Glomerular endothelial cell (primary cell): ENCODE measurements around the gene CLIC3. TPM values are rescaled to one million over a fixed set of nuclear protein-coding genes. Genes with fewer than 3 reads are reported as not detected.

Experiments used
- DNase-seq: peaks from one replicate; pipeline ENCODE4 v3.0.0-alpha.2; 2011; ENCODE audit warnings: low read depth, low spot score; ENCODE audit errors: extremely low read depth
- total RNA-seq: library from RNA; depleted of rRNA; stranded (reverse); fragments of >200 nt; gene quantifications from 2 replicates; pipeline ENCODE4 v1.2.3, GENCODE V29; 2015

The CLIC3 gene
- total RNA-seq, 1 donor from 2014 or later: 2.3 TPM

DNA sequence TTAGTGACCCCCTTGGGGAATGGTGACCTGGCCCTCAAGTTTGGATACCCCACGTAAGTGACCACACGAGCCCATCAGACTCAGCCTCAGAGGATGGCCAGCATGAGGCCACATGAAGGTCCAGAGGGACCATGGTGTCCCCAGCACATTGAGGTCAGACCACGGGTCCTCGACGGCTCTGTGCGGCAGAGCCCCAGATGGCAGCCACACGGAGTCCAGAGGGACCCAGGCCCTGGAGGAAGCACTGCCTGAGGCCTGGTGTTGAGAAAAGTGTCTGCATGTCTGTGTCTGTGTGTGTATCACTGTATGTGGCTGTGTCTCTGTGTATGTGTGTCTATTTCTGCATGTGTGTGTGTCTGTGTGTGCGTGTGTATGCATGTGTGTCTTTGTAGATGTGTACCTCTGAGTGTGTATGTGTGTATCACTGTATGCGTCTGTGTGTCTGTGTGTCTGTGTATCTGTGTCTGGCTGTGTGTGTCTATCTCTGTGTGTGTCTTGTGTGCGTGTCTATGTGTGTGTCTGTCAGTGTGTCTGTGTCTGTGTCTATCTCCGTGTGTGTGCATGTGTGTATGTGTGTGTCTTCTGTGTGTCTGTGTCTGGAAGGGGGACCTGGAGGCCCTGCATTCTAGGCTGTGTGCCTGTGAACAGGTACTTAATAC is 12.6 kb downstream of the CLIC3 start:
- DNase-seq: no peak

DNA sequence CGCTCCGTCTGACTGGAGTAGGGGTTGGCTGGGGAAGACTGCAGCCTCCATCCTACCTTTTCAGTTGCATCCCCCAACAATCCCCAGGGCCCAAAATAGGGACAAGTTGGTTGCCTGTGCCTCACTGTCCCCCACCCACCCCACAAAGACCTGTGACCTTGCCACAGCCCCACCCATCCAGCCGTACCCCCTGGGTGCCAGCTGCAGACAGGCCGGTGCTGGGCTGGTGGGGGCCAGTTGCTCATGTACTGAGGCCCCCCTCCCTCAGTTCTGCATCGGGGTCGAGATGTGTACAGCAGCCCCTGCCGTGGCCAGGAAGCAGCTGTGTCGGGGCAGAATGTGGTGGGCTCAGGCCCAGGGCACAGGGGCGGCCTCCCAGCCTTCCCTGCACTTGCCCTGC is 13.2 kb downstream of the CLIC3 start:
- DNase-seq: no peak

DNA sequence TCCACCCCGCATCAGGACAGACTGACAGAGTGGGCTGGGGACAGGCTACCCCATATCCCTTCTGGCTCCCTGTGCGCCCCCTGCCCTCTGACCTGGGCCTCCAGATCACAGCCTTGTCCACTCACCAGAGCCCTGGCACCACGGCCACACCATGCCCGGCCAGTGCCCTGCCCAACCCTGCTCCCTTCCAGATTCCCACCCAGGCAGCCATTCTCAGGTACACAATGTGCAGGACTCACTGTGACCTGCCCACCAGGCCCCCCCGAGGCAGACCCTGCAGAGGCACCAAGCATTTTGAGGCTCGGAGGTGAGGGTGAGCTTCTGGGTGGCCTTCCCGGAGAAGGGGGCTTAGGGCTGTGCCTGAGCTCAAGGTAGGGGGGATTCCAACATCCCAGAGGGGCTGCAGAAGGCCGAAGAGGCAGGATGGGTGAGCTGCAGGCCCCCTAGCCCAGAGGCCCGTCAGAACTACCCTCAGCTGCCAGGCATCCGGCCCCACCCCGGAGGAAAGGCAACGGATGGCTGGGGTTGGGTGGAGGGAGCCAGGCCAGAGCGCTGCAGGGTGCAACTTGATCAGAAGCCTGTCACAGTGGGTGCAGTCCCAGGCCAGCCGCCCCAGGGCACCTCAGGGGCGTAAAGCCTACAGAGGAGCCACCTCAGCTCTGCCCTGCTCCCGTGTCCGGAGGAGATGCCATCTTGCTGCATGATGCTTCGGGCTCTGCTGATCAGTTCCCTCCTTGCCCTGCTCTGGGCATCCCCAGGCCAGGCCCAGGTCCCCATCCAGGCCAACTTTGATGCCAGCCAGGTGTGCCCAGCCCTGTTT is 13.9 kb downstream of the CLIC3 start, which contains the start of gene LCNL1:
Gene LCNL1 (plus strand): TSS at position 762 of the 820 bp plus-strand sequence. CDS start 594 bp downstream, outside the sequence.
- no peak for DNase-seq

DNA sequence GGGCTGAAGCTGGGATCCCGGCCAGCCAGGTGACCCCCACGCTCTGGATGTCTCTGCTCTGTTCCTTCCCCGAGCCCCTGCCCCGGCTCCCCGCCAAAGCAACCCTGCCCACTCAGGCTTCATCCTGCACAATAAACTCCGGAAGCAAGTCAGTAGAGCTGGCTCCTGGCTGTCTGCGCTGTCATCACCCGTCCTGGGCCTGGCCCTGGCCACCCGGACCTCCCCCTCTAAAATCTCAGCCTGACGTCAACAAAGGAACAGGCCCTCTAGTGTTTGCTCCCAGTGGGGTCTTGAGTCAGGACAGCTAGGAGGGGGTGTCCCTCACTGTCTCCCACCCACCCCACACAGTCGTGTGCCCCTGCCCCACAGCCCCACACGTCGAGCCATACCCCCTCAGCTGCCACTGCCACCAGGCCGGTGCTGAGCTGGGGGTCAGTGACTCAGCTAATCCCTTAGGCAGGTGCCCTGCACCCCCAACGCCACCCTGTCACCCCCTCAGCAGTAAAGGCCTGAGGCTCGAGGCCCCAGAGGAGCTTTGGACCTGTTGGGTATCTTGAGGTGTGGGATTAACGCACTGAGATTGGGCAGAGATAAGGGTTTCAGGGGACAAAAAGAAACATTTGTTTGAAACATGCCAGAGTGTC is 14.7 kb downstream of the CLIC3 start:
- no peak for DNase-seq

DNA sequence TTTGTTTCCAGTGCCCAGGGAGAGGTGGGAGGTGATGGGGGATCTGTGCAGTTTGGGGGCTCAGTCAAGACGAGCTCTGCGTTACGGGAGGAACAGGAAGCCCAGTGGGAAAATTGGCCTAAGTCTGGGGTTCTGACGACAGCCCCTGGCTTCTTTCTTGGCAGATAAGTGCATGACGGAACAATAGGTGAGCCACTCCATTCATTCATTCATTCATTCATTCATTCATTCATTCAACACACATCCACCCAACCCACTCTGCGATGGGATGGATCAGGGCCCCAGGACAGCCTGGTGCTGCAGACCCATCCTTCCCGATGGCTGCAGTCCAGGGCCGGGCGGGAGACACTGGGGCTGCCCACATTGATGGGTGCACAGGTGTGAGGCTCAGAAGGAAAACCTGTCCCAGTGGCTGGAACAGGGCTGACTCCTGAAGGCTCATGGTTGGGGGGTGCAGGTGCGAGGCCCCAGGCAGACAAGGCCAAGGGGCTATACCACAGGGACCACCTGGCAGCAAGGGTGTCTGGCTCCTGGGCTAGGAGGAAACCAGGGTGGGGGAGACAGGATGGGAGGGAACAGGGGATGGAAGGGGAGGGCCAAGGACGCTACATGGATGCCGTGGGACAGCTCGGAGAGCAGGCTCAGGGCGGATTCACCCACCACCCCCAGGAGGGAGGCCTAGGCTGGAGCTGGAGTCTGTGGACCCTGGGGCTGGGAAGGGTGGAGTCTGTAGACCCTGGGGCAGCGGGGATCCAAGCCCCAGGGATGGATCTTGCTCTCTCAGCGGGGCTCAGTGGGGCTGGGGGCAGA is 15.5 kb downstream of the CLIC3 start:
- no peak for DNase-seq

DNA sequence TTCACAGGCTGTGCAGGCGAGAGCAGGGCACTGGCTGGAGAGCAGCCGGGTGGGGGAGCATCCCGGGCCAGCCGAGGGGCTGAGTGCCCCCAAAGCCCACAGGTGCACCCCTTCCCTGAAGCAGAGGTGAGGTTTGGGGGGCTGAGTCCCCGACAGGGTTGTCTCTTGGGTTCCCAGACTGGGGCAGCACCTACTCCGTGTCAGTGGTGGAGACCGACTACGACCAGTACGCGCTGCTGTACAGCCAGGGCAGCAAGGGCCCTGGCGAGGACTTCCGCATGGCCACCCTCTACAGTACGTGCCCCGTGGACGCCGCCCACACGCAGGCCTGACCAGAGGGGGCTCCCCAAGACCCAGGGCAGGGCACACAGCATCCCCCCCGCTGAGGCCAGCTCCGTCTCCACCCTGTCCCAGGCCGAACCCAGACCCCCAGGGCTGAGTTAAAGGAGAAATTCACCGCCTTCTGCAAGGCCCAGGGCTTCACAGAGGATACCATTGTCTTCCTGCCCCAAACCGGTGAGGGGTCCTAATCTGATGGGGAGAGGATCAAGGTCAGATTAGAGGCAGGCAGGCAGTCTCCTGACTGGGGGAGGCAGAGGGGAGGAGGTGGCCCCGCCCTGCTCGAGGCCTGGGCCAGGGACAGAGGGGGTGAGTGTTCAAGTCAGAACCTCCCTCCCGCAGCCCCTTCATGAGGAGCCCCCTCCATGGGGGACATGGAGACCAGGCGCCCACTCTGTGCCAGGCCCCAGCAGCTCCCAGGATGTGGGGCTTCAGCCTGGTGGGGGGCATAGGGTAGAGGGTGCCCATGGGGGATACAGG is 16.4 kb downstream of the CLIC3 start:
- DNase-seq: no peak

DNA sequence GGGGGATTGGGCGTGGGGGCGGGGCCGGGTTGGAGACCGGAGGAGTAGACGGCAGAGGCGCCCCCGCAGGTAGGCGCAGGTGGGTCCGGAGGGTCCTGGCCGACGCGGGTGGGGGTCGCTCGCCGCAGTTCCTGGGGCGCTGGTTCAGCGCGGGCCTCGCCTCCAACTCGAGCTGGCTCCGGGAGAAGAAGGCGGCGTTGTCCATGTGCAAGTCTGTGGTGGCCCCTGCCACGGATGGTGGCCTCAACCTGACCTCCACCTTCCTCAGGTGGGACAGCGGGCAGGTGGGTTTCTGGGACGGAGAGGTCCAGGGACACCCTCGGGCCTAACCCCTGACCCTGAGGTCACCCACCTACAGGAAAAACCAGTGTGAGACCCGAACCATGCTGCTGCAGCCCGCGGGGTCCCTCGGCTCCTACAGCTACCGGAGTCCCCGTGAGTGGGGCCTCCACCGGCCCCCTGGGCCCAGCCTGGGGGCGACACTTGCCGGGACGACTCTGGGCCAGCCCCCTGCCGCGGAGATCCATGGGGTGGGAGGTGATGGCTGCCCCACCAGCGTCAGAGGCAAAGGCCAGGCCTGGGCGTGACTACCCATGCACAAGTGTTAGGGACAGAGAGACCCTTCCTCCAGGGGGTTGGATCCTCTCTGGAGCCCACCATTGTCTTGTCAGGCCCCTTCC is 17.4 kb downstream of the CLIC3 start:
- DNase-seq: no peak

DNA sequence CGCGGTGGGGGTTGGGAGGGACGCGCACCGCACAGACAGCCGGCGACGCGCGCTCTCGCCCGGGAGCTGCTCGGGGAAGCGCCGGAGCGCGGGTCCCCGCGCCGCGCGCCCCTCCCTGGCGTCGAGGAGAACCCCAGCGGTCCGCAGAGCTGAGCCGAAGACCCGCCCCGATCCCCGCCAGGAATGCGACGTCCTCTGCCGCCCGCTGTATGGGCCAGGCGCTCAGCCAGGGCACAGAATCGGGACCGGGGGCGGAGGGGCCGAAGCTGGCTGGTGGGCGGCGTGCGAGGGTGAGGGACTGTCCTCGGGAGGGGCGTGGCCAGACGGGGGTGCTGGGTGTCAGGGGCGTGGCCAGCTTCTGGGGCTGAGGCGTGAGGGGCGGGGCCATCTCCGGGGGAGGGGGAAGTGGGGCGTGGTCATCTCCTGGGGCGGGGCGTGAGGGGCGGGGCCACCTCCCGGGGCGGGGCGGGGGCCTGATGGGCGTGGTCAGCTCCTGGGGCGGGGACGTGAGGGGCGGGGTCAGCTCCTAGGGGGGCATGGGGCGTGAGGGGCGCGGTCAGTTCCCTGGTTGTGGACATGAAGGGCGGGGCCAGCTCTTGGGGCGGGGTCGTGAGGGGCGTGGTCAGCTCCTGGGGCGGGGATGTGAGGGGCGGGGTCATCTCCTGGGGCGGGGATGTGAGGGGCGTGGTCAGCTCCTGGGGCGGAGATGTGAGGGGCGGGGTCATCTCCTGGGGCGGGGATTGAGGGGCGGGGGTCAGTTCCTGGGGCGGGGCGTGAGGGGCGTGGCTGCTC is 18.1 kb downstream of the CLIC3 start:
- no peak for DNase-seq

DNA sequence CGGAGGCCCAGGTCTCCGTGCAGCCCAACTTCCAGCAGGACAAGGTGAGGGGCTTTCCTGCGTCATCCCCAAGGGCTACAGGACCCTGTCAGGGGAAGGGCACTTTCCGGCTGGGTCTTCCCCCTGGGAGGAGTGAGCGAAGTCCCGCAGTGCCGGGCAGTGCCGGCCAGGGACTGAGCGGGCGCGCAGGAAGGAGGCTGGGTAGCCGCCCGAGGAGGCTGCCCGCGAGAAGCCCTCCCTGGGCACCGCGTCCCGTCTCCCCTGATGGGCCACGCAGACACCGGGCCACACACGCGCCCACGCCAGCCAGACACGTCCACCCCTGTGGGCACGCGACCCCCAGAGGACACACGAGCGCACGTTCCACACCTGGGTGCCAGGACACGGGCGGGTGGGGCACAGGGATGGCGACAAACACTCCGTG is 18.7 kb downstream of the CLIC3 start:
- no peak for DNase-seq

DNA sequence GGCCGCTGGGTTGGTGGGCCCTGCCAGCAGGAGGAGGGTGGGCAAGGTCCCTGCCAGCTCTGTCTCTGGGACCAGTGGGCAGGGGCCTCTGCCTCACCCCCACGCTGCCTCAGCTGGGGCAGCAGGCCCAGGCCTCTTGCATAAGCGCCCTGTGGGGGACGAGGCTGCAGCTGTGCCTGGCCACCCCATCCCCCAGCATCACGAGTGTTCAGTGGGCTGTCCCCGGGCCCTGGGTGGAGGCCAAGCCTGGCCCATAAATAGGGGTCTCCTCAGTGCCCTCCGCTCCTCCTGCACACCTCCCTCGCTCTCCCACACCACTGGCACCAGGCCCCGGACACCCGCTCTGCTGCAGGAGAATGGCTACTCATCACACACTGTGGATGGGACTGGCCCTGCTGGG is 19.1 kb downstream of the CLIC3 start, which contains the start of gene PTGDS:
Gene PTGDS (plus strand): TSS at position 282 of the 400 bp plus-strand sequence. CDS start 75 bp downstream, at position 357.
- DNase-seq: no peak

DNA sequence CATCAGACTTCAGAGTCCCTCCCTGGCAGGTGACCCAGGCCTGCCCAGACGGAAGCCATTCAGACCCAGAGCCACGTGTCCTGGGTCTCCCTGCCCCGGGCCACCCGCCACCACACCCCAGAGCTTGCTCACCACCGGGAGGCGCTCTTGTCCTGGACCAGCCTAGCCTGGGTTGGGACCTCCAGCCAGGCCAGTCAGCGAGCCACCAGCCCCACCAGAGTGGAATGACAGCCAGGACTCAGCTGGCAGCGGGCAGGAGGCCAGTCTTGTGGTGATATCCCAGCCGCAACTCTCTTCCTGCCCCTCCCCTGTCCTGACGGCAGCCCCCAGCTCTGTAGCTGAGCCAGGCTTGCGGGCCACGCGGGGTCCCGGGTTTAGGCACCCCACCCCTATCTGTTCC is 20.7 kb downstream of the CLIC3 start:
- DNase-seq: no peak

DNA sequence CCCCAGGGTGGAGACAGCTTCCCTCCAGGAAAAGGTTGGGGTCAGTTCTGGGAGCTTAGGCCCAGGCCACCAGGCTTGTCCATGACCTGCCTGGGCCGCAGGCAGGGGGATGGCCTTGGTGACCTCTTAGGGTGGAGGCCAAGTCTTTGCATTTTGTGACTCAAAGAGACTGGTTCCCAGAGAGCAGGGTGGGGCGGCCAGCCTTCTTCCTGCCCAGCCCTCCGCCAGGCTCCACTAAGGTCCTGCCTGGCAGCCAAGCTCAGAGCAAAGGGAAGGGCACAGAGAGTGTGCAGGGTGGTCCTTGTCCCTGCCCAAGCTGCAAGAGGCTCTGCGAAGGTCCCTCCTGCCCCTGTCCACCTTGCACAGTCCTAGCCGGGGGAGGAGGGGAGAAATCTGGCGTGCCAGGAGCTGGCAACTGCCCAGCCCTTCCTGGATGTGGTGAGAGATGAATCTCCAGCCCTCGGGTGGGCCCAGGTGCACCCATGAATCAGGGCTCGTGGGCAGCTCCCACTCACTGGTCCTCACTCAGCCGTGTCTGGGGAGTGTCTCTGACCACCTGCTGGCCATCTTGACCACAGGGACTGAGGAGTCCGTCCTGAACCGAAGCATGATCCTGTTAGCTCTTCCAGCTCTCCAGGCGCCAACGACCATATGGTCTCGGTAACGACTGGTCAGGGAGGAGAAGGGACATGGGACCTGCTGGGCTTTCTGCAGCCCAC is 21.4 kb downstream of the CLIC3 start:
- no peak for DNase-seq

DNA sequence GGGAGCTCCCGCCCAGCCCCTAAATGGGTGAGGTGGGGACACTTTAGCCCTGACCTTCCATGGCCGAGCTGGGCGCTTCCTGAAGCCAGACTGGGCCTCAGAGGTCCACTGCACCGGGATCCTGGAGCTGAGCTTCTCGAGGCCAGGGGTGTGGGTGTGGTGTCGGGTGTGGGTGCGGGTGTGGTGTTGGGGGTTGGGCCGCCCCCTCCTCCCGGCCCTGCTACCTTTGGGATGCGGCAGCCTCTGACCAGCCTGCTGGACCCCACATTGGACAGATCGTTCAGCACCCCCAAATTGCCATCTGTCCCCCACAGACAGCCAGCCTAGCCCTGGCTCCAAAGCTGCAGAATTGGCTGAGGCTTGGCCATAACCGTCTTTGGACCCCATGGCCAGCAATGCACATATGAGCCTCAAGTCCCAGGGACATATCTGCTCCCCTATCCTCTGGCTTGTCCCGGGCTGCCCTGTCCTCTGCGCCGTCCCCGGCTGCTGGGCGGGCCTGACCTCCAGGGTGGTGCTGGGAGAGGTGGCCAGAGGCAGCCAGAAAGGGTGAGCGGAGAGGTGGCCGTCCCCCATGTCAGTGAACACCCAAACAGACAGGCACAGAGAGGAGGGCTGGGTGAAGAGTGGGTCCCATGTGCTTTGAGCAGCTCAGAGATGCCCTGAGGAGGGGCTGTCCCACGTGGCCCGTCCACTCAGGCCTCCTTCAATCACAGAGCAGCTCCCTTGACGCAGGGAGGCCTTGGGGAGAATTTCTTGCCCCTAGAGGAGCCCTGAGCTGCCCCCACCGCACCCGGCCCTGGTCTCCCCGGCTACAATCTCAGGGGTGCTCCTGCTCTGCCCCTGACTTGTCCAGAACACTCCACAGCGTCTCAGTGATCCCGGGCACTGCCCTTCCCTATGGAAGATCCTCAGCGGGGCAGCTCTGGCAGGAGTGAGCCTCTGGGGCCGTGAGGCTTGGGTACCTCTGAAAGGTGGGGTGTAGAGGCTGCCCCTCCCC is 22.4 kb downstream of the CLIC3 start:
- DNase-seq: no peak

DNA sequence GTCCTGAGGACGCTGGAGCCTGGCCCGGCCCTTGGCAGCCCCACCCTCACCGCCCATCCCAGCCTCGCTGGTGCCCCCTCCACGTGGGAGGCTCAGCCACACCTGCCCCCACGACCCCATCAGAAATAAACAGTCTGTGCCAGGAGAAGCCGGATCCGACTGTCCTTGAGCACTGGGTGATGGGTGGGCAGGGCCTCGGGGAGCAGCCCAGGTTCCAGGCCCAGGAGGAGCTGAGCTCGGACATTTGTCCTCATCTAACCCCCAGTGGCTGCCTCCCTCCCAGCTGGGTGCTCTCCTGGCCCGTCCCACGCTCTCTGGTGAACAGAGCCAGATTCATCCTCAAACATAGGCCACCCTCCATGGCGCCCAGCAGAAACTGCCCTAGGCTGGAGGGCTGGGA is 23.6 kb downstream of the CLIC3 start:
- no peak for DNase-seq

DNA sequence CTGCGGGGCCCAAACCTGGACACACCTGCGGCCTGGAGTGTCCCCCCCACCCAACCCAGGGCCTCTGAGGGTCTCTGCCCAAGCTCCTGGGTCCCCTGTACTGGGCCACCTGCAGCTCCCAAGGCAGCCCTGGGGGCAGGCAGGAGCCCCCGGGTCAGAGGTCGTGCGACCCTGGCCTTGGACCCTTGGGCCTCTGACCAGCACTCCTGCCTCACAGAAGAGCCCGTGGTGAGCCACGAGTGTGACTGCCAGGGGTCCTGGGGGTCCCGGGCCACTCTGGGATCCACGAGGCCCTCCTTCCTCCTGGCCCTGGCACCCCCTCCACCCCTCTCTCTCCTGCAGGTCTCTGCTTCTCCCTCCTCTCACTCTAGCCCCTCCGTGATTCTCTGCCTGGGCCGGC is 24.0 kb downstream of the CLIC3 start:
- no peak for DNase-seq

DNA sequence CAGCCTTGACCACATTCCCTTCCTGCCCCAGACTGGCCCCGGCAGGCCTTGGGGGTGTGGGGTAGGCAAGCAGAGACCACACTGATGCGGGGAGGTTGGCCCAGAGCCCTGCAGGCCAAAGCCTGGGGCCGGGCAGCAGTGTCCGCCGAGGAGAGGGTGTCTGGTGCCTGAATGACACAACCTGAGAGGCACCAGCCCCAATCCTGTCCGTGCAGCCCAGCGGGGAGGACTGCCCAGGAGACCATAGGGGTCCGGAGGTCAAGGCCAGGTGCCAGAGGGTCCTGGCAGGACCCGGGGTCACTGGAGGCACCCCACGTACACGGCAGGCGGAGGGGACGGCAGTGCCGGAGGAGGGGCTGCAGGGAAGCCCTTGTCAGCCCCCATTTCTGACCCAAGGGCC is 24.6 kb downstream of the CLIC3 start:
- no peak for DNase-seq

DNA sequence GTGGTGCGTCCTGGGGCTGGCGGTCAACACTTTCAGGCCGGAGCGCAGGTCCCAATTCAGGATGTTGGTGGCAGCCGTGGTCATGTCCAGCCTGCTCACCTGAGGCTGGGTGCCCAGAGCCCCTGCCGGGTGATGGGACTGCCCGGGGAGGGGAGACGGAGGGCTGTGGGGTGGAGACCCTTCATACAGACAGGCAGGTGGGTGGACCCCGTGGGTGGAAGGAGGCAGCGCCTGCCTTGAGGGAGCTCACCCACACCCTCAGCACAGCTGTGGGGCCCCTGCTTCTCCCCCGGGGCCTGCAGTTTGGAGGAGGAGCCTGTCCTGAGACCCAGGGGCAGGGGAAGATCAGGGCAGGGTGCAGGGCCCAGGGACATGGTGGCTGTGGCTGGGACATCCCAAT is 26.0 kb downstream of the CLIC3 start:
- DNase-seq: no peak
